Spinal cord (tissue), 10 donors: ENCODE measurements around the gene AURKAIP1. TPM values are rescaled to one million over a fixed set of nuclear protein-coding genes. Genes with fewer than 3 reads are reported as not detected.
A peak's percentile ranks its signal among the peaks of the same experiment; 100 is the strongest.

Experiments used
- DNase-seq, 6 donors: peaks; one replicate each; pipeline versions ENCODE4 v3.0.0 to v3.0.0-alpha.2; 2013 to 2015; ENCODE audit warnings: low spot score in 6 of 6, low read depth in 4 of 6
- H3K27ac ChIP-seq: one replicate; pipeline ENCODE4 v1.5.1; 2013; ENCODE audit warnings: low read depth, low read length, control low read depth
- H3K27me3 ChIP-seq: one replicate; pipeline ENCODE4 v1.6.1; 2013; ENCODE audit warnings: low read length; ENCODE audit not compliant: control insufficient read depth, insufficient read depth
- H3K36me3 ChIP-seq: one replicate; pipeline ENCODE4 v1.6.1; 2013; ENCODE audit warnings: low read length; ENCODE audit not compliant: control insufficient read depth, insufficient read depth
- H3K4me1 ChIP-seq: one replicate; pipeline ENCODE4 v1.6.1; 2013; ENCODE audit warnings: low read length; ENCODE audit not compliant: control insufficient read depth, insufficient read depth
- H3K4me3 ChIP-seq: one replicate; pipeline ENCODE4 v1.5.1; 2013; ENCODE audit warnings: low read depth, low read length, control low read depth
- H3K9me3 ChIP-seq: one replicate; pipeline ENCODE4 v1.6.1; 2013; ENCODE audit warnings: low read length; ENCODE audit not compliant: control insufficient read depth, insufficient read depth
- WGBS: methylation state at CpG from one replicate; pipeline ENCODE4 v1.1.5; 2013; ENCODE audit warnings: missing lambda C conversion rate; ENCODE audit not compliant: insufficient coverage; 5-methylcytosine and 5-hydroxymethylcytosine counted together
- polyA plus RNA-seq, 2 donors: library from polyadenylated mRNA; unstranded; fragments of 120-200 nt; gene quantifications; one replicate each; pipeline ENCODE4 v1.2.1, GENCODE V29; 2013; ENCODE audit not compliant: insufficient read length in 2 of 2
- total RNA-seq, 2 donors: library from RNA; depleted of rRNA in 1 of 2; stranded (reverse); fragments of 120-200 nt in 1 of 2; fragments of >200 nt in 1 of 2; gene quantifications; one replicate each; pipeline versions ENCODE4 v1.2.3 to v1.2.4, GENCODE V29; 2013 to 2014
- donor health status: healthy.

AURKAIP1 gene
- total and polyA plus RNA-seq, 4 donors, result 41.4 to 130 (median 115) TPM

GRCh38 chr1:1365875-1366698 is 8.9 kb downstream of the AURKAIP1 start:
- no peaks in the 10 kb centered on the region for H3K27me3 ChIP-seq
- no peak for DNase-seq
- WGBS, result 87% methylated on average over 10 of the region's 10 CpGs
- H3K4me3 ChIP-seq, result no peak overlapping the region
- no peak overlapping the region for H3K27ac ChIP-seq
- H3K9me3 ChIP-seq, result no peaks in the 10 kb centered on the region
- peaks cover 14% of the 10 kb centered on the region for H3K4me1 ChIP-seq
- peaks cover 8% of the 10 kb centered on the region for H3K36me3 ChIP-seq

- Histone ChIP-seq H3K9me3 (no peaks in the 10 kb centered on the region), H3K4me1 (peaks cover 29% of the 10 kb centered on the region), H3K4me3 (no peak overlapping the region), H3K36me3 (no peaks in the 10 kb centered on the region), H3K27ac (no peak overlapping the region), H3K27me3 (no peaks in the 10 kb centered on the region)
- no peak for DNase-seq
- 74% methylated on average over 9 of the region's 14 CpGs for WGBS
Observed at GRCh38 chr1:1364266-1364665, 10.7 kb downstream of the AURKAIP1 start.

- peaks cover 52% of the 10 kb centered on the region for H3K4me1 ChIP-seq
- peak overlapping the region; percentile 91 for H3K27ac ChIP-seq
- peaks cover 7% of the 10 kb centered on the region for H3K27me3 ChIP-seq
- peak overlapping the region; percentile 16 for H3K4me3 ChIP-seq
- H3K9me3 ChIP-seq, result no peaks in the 10 kb centered on the region
- DNase-seq, result peak in 2 of 6 donors; percentile 39 to 65
- H3K36me3 ChIP-seq, result no peaks in the 10 kb centered on the region
- 31% methylated on average over 9 of the region's 13 CpGs for whole genome bisulfite sequencing
Observed at GRCh38 chr1:1361982-1362423, 13.0 kb downstream of the AURKAIP1 start.

- no peaks in the 10 kb centered on the region for H3K9me3 ChIP-seq
- WGBS, result 62% methylated on average over 26 of the region's 35 CpGs
- H3K4me3 ChIP-seq, result peak overlapping the region; percentile 16
- peaks cover 2% of the 10 kb centered on the region for H3K36me3 ChIP-seq
- peak in 1 of 6 donors; percentile 39 for DNase-seq
- peaks cover 56% of the 10 kb centered on the region for H3K4me1 ChIP-seq
- peaks cover 11% of the 10 kb centered on the region for H3K27me3 ChIP-seq
- H3K27ac ChIP-seq, result peak overlapping the region; percentile 91
Observed at GRCh38 chr1:1361233-1361981, 13.6 kb downstream of the AURKAIP1 start.

- WGBS, result 70% methylated on average over 20 of the region's 20 CpGs
- Histone ChIP-seq H3K4me1 (peaks cover 61% of the 10 kb centered on the region), H3K36me3 (peaks cover 2% of the 10 kb centered on the region), H3K4me3 (no peak overlapping the region), H3K27ac (peak overlapping the region; percentile 91), H3K9me3 (no peaks in the 10 kb centered on the region), H3K27me3 (peaks cover 11% of the 10 kb centered on the region)
- no peak for DNase-seq
Observed at GRCh38 chr1:1360506-1361169, 14.4 kb downstream of the AURKAIP1 start.

GRCh38 chr1:1359664-1360468 is 15.1 kb downstream of the AURKAIP1 start:
- Histone ChIP-seq H3K4me3 (no peak overlapping the region), H3K27ac (peak overlapping the region; percentile 91), H3K36me3 (peaks cover 2% of the 10 kb centered on the region), H3K9me3 (no peaks in the 10 kb centered on the region), H3K4me1 (peaks cover 61% of the 10 kb centered on the region), H3K27me3 (peaks cover 11% of the 10 kb centered on the region)
- 58% methylated on average over 25 of the region's 28 CpGs for WGBS
- DNase-seq, result peak in 1 of 6 donors; percentile 71

- peak in 1 of 6 donors; percentile 55 for DNase-seq
- 88% methylated on average over 2 of the region's 6 CpGs for WGBS
- Histone ChIP-seq H3K4me3 (no peak overlapping the region), H3K4me1 (peaks cover 65% of the 10 kb centered on the region), H3K27me3 (peaks cover 13% of the 10 kb centered on the region), H3K36me3 (peaks cover 7% of the 10 kb centered on the region), H3K27ac (peak overlapping the region; percentile 91), H3K9me3 (no peaks in the 10 kb centered on the region)
Observed at GRCh38 chr1:1359308-1359663, 15.7 kb downstream of the AURKAIP1 start.

GRCh38 chr1:1358433-1359271 is 16.4 kb downstream of the AURKAIP1 start, which contains the start of gene MXRA8:
Gene MXRA8 (minus strand): TSS chr1:1358555. CDS start chr1:1358504, 51 bp downstream.
- Histone ChIP-seq H3K4me3 (peak within 1 kb of the TSS; percentile 57), H3K36me3 (peaks cover 13% of the 10 kb centered on the region), H3K4me1 (peaks cover 71% of the 10 kb centered on the region), H3K27me3 (peaks cover 18% of the 10 kb centered on the region), H3K27ac (peak within 1 kb of the TSS; percentile 91), H3K9me3 (no peaks in the 10 kb centered on the region)
- DNase-seq, result peak in 2 of 6 donors; percentile 54 to 86
- WGBS, result 24% methylated on average over 19 of the region's 29 CpGs
